Posterior vena cava (tissue), 2 donors: ENCODE measurements around the gene APOC1. TPM values are rescaled to one million over a fixed set of nuclear protein-coding genes. Genes with fewer than 3 reads are reported as not detected.
"Not testable (repeated sequence)": the region's sequence is repeated elsewhere in the genome, so short reads cannot be mapped to it uniquely, and the experiment has no call there.

Experiments used
- DNase-seq: peaks from one replicate; pipeline ENCODE4 v3.0.0-alpha.2; 2020; ENCODE audit warnings: low spot score
- intact Hi-C, 2 donors: fragments of 100-400 bp; cut with DNase I; formaldehyde crosslinking; loops; one replicate each; pipeline versions ENCODE4 v1.14.1 to v1.14.2; 2022 to 2023
- total RNA-seq, 2 donors: library from RNA; stranded (reverse); fragmentation: NEBNext Ultra II Directional; extraction: Animal tissue kit (Norgen Biotek cat#: 25700); gene quantifications; one replicate each; pipeline ENCODE4 v1.2.1, GENCODE V29; 2021
- donor health status: DM: yes; HTN: yes; CAD: no.
- donor health status: DM: yes; HTN: yes; CAD: no.

APOC1 gene
- total RNA-seq, 2 donors from 2014 or later, result 3.0 to 4.3 TPM

GRCh38 chr19:44908074-44908835 is 6.2 kb upstream of the APOC1 start:
- intact Hi-C loops, result loop anchor here in 1 of 2 donors (5.0 kb wide), 1 partner anchor 34 kb away; the partner anchor contains the start of gene APOC4
- DNase-seq, result no peak

DNA sequence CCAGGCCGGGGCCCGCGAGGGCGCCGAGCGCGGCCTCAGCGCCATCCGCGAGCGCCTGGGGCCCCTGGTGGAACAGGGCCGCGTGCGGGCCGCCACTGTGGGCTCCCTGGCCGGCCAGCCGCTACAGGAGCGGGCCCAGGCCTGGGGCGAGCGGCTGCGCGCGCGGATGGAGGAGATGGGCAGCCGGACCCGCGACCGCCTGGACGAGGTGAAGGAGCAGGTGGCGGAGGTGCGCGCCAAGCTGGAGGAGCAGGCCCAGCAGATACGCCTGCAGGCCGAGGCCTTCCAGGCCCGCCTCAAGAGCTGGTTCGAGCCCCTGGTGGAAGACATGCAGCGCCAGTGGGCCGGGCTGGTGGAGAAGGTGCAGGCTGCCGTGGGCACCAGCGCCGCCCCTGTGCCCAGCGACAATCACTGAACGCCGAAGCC is 5.6 kb upstream of the APOC1 start:
- intact Hi-C loops, result loop anchor here in 1 of 2 donors (5.0 kb wide), 1 partner anchor 33 kb away; the partner anchor contains the start of gene APOC4
- DNase-seq, result no peak

GRCh38 chr19:44909775-44910174 is 4.6 kb upstream of the APOC1 start:
- no peak for DNase-seq
- intact Hi-C loops, result loop anchor here in 1 of 2 donors (5.0 kb wide), 1 partner anchor 33 kb away; the partner anchor contains the start of gene APOC4

GRCh38 chr19:44911896-44912295 is 2.5 kb upstream of the APOC1 start:
- intact Hi-C loops, DNase-seq: not testable (repeated sequence)

GRCh38 chr19:44912854-44913253 is 1.6 kb upstream of the APOC1 start:
- no peak for DNase-seq

GRCh38 chr19:44913512-44914432 is 636 bp upstream of the APOC1 start:
- intact Hi-C loops, DNase-seq: not testable (repeated sequence)

More at GRCh38 chr19:44912854-44913253, 1.6 kb upstream of the APOC1 start:
- intact Hi-C loops, result no loop called here

DNA sequence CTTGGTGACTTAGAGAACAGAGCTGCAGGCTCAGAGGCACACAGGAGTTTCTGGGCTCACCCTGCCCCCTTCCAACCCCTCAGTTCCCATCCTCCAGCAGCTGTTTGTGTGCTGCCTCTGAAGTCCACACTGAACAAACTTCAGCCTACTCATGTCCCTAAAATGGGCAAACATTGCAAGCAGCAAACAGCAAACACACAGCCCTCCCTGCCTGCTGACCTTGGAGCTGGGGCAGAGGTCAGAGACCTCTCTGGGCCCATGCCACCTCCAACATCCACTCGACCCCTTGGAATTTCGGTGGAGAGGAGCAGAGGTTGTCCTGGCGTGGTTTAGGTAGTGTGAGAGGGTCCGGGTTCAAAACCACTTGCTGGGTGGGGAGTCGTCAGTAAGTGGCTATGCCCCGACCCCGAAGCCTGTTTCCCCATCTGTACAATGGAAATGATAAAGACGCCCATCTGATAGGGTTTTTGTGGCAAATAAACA is 9.9 kb downstream of the APOC1 start:
- intact Hi-C loops, result no loop called here
- no peak for DNase-seq

DNA sequence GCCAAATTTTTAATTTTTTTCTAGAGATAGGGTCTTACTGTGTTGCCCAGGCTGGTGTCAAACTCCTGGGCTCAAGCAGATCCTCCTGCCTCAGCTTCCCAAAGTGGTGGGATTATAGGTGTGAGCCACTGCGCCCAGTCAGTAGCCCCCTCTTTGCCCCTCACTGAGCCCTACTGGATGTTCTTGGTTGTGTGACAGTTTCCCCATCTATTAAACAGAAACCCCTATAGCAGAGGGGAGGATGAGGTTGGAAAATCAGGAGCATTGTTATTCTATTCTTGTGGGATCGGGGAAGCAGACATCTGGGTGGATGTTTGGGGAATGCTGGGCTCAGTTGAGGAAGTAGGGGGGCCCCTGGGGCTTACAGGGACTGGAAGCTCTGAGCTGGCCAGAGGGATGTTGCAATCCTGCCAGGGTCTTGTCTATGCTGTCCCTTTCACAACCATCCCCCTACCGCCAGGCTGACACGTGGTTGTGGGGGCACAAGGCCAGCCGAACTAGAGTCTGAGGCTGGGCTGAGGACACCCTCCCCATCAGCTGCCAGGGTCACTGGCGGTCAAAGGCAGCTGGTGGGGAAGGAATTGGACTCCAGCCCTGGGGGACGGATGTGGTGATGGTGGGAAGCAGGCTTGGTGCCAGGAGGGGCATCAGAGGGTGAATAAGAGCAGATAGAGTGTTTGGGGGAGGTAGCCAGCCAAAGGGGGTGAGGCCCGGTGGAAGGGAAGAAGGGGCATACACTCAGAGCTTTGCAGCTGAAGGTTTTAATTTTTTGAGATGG is 10.9 kb downstream of the APOC1 start:
- intact Hi-C loops, result no loop called here
- DNase-seq, result peak; percentile 92

- DNase-seq, intact Hi-C loops: not testable (repeated sequence)
Measured at GRCh38 chr19:44926245-44927077, 12.1 kb downstream of the APOC1 start.

GRCh38 chr19:44927746-44928145 is 13.3 kb downstream of the APOC1 start:
- no peak for DNase-seq
- intact Hi-C loops, result no loop called here

DNA sequence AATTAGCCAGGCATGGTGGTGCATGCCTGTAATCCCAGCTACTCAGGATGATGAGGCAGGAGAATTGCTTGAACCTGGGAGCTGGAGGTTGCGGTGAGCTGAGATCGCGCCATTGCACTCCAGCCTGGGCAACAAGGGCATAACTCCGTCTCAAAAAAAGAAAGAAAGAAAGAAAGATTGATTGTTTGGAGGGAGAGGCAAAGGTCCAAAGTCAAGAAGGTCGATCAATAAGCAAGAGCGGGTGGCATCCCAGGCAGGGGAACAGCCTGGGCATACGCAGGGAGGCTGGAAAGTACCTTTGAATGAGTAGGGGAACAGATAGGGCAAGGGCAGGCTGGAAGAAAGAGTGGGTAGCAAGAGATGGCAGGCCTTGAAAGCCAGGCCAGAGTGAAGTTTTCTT is 15.7 kb downstream of the APOC1 start:
- no peak for DNase-seq
- intact Hi-C loops, result no loop called here

GRCh38 chr19:44931541-44931940 is 17.1 kb downstream of the APOC1 start:
- intact Hi-C loops, result no loop called here
- DNase-seq, result no peak

- DNase-seq, result no peak
- intact Hi-C loops, result loop anchor here in 1 of 2 donors (5.0 kb wide), 2 partner anchors 32 to 958 kb away; partner anchors contain the start of gene APOE
Measured at GRCh38 chr19:44939668-44940067, 25.3 kb downstream of the APOC1 start.

GRCh38 chr19:44942067-44942571 is 27.7 kb downstream of the APOC1 start, which contains the start of gene APOC4:
Gene APOC4, plus strand, starts transcription at chr19:44942237. Its CDS starts 41 bp downstream, at chr19:44942278.
- intact Hi-C loops, result loop anchor here in 1 of 2 donors (5.0 kb wide), 1 partner anchor 35 kb away; the partner anchor contains the start of gene APOE
- no peak for DNase-seq

GRCh38 chr19:44943801-44944249 is 29.4 kb downstream of the APOC1 start:
- intact Hi-C loops, result loop anchor here in 1 of 2 donors (5.0 kb wide), 1 partner anchor 37 kb away; the partner anchor contains the start of gene APOE
- DNase-seq, result peak; percentile 89

- intact Hi-C loops, result no loop called here
- DNase-seq, result no peak
Measured at GRCh38 chr19:44947041-44947581, 32.7 kb downstream of the APOC1 start.

DNA sequence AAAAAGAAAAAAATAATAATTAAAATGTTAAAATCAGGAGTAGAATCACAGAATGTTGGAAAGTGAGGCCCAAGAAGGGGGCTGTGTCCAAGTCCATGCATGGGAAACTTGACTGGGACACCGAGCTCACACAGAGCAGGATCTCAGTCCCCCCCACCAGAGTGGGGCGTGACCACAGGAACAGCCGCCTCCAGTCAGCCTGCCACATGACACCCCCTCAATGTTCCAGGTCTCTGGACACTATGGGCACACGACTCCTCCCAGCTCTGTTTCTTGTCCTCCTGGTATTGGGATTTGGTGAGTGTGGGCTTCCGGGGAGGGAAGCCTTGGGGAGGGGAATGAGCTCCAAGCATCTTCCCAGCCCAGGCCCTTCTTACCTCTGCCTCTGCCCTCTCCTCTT is 33.8 kb downstream of the APOC1 start:
- no peak for DNase-seq
- intact Hi-C loops, result no loop called here
